Choroid plexus epithelial cell (primary cell): ENCODE measurements around the gene SOX6.

Experiments
- DNase-seq: peaks from one replicate; pipeline ENCODE4 v3.0.0-alpha.2; 2010; ENCODE audit warnings: low read depth
- H3K4me3 ChIP-seq: 2 replicates; pipeline ENCODE4 v1.5.1; 2011; ENCODE audit warnings: low read depth, mild to moderate bottlenecking, control low read depth, low read length, moderate library complexity
- TF ChIP-seq, protein P1 (sequence below): conservative IDR thresholded peaks from 2 replicates; pipeline ENCODE4 v1.5.1; 2011; ENCODE audit warnings: low read depth, mild to moderate bottlenecking, control low read depth, inconsistent platforms, low read length, moderate library complexity

The SOX6 gene

GRCh38 chr11:16028419-16028818, 327.9 kb downstream of the SOX6 start:
- peak; percentile 41 for DNase-seq
- no peak overlapping the region for H3K4me3 ChIP-seq
- TF ChIP-seq, protein P1, sequence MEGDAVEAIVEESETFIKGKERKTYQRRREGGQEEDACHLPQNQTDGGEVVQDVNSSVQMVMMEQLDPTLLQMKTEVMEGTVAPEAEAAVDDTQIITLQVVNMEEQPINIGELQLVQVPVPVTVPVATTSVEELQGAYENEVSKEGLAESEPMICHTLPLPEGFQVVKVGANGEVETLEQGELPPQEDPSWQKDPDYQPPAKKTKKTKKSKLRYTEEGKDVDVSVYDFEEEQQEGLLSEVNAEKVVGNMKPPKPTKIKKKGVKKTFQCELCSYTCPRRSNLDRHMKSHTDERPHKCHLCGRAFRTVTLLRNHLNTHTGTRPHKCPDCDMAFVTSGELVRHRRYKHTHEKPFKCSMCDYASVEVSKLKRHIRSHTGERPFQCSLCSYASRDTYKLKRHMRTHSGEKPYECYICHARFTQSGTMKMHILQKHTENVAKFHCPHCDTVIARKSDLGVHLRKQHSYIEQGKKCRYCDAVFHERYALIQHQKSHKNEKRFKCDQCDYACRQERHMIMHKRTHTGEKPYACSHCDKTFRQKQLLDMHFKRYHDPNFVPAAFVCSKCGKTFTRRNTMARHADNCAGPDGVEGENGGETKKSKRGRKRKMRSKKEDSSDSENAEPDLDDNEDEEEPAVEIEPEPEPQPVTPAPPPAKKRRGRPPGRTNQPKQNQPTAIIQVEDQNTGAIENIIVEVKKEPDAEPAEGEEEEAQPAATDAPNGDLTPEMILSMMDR: no peak

- no peak for DNase-seq
- no peak overlapping the region for H3K4me3 ChIP-seq
- TF ChIP-seq, protein P1: no peak
Observed at GRCh38 chr11:16027621-16028020, 328.7 kb downstream of the SOX6 start.

- H3K4me3 ChIP-seq: no peak overlapping the region
- DNase-seq: no peak
- TF ChIP-seq, protein P1: no peak
Observed at GRCh38 chr11:16026849-16027248, 329.5 kb downstream of the SOX6 start.

- TF ChIP-seq, protein P1: no peak
- no peak for DNase-seq
- H3K4me3 ChIP-seq: no peak overlapping the region
Observed at GRCh38 chr11:16018931-16019330, 337.4 kb downstream of the SOX6 start.

- no peak for DNase-seq
- H3K4me3 ChIP-seq: no peak overlapping the region
- TF ChIP-seq, protein P1: no peak
Observed at GRCh38 chr11:16016468-16016829, 339.9 kb downstream of the SOX6 start.

GRCh38 chr11:16015741-16016467, 340.4 kb downstream of the SOX6 start:
- no peak overlapping the region for H3K4me3 ChIP-seq
- DNase-seq: no peak
- TF ChIP-seq, protein P1: no peak

DNA sequence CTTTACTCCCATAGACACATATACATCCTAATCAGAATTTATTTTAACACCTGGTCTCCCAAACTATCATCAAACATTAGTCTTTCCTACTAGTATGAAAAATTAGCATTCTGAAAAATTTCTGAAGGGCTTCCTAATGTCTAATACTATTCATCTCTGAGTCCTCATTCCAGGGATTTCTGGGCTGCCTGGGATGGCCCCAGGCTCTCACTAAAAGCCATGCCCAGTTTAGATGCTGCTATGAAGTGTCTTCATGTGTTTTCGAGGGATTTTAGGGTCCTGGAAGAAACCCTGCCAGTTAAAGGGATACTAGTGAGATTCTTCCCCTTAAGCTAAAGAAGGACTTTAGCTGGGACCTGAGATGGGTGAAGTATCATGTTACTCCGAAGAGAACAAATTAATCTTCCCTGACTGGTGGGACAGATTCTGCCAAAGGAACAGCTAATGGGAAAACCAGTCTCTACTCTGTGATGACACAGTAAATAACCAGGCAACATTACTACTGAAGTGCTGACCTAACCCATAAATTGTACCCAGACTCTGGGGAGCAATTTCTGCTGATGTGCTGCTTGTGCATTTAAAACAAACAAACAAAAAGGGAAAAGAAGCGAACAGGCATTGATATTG, 342.6 kb downstream of the SOX6 start:
- TF ChIP-seq, protein P1: no peak
- DNase-seq: no peak
- H3K4me3 ChIP-seq: no peak overlapping the region
